22Rv1 (cell line): Measurements from ENCODE around the gene ADM2.

Experiments used
- ZFX ChIP-seq: fragments of 450-650 bp; IDR thresholded peaks from 2 replicates; pipeline ENCODE4 v1.6.1; 2017; ENCODE audit warnings: antibody characterized with exemption, borderline replicate concordance
- TF ChIP-seq, protein P1 (sequence below): fragments of 450-650 bp; IDR thresholded peaks from 2 replicates; pipeline ENCODE4 v1.5.1; 2017; ENCODE audit warnings: mild to moderate bottlenecking

DNA sequence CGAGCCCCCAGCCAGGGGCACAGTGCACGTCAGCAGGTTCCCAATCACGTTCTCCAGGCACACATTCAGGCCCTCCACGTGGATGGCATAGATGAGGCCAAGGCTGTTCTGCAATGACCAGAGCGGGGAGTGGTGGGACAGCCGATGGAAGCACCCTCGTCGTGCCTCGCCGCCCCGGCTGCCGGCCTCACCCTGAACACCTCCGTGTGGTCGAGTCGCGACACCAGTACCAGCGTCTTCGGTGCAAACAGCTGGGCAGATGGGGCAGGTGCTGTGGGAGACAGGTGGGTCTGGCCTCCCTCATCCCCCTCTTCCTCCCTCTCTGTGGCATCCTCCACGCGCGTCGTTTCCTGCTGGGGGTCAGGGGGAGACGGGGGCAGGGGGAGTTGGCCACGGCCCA is 14.0 kb upstream of the ADM2 start:
- TF ChIP-seq, protein P1, sequence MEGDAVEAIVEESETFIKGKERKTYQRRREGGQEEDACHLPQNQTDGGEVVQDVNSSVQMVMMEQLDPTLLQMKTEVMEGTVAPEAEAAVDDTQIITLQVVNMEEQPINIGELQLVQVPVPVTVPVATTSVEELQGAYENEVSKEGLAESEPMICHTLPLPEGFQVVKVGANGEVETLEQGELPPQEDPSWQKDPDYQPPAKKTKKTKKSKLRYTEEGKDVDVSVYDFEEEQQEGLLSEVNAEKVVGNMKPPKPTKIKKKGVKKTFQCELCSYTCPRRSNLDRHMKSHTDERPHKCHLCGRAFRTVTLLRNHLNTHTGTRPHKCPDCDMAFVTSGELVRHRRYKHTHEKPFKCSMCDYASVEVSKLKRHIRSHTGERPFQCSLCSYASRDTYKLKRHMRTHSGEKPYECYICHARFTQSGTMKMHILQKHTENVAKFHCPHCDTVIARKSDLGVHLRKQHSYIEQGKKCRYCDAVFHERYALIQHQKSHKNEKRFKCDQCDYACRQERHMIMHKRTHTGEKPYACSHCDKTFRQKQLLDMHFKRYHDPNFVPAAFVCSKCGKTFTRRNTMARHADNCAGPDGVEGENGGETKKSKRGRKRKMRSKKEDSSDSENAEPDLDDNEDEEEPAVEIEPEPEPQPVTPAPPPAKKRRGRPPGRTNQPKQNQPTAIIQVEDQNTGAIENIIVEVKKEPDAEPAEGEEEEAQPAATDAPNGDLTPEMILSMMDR, result no peak
- no peak for TF ChIP-seq ZFX
